HepG2 (cell line): ENCODE measurements around the gene MTRFR. TPM values are rescaled to one million over a fixed set of nuclear protein-coding genes. Genes with fewer than 3 reads are reported as not detected.

Source experiments
- ARID3A ChIP-seq: IDR thresholded peaks from 2 replicates; pipeline ENCODE4 v1.6.1; 2012; ENCODE audit warnings: low read depth, low read length, improper control_type of control experiment
- DBP ChIP-seq: sonication (generic); formaldehyde crosslinking; IDR thresholded peaks from 2 replicates; pipeline ENCODE4 v1.4.0; 2020; ENCODE audit warnings: missing genetic modification reagents; ENCODE audit errors: not compliant biosample characterization
- EHMT2 ChIP-seq: fragments of 200-600 bp; sonication (generic); IDR thresholded peaks from 2 replicates; pipeline ENCODE4 v1.7.0; 2017; ENCODE audit warnings: antibody characterized with exemption, low read depth, low read length, borderline replicate concordance
- KDM1A ChIP-seq: IDR thresholded peaks from 2 replicates; pipeline ENCODE4 v1.6.1; 2016; ENCODE audit warnings: missing compliant biosample characterization
- PITX1 ChIP-seq: sonication (generic); formaldehyde crosslinking; IDR thresholded peaks from 2 replicates; pipeline ENCODE4 v1.5.1; 2020; ENCODE audit warnings: mild to moderate bottlenecking, missing genetic modification reagents
- POLR2G ChIP-seq: fragments of 200-400 bp; formaldehyde crosslinking; IDR thresholded peaks from 2 replicates; pipeline ENCODE4 v1.6.1; 2018; ENCODE audit warnings: mild to moderate bottlenecking, low read depth, low read length, moderate library complexity
- PPARG ChIP-seq: conservative IDR thresholded peaks from 2 replicates; pipeline ENCODE4 v1.6.1; 2016; ENCODE audit warnings: missing biosample characterization, missing genetic modification reagents
- RARA ChIP-seq: IDR thresholded peaks from 2 replicates; pipeline ENCODE4 v1.6.1; 2016; ENCODE audit warnings: missing genetic modification reagents, missing compliant biosample characterization
- TBX3 ChIP-seq: fragments of 450-650 bp; IDR thresholded peaks from 2 replicates; pipeline ENCODE4 v1.6.1; 2017; ENCODE audit warnings: antibody characterized with exemption, mild to moderate bottlenecking, inconsistent platforms, borderline replicate concordance
- ZBTB7B ChIP-seq: sonication (generic); formaldehyde crosslinking; IDR thresholded peaks from 2 replicates; pipeline ENCODE4 v1.4.0; 2020; ENCODE audit warnings: missing genetic modification reagents
- ZFP62 ChIP-seq: sonication (generic); formaldehyde crosslinking; IDR thresholded peaks from 2 replicates; pipeline ENCODE4 v1.4.0; 2020; ENCODE audit warnings: missing genetic modification reagents
- ZMAT3 ChIP-seq: sonication (generic); formaldehyde crosslinking; conservative IDR thresholded peaks from 2 replicates; pipeline ENCODE4 v1.7.0; 2021; ENCODE audit warnings: missing genetic modification reagents
- ZNF142 ChIP-seq: sonication (generic); formaldehyde crosslinking; IDR thresholded peaks from 2 replicates; pipeline ENCODE4 v1.4.0; 2020; ENCODE audit warnings: missing genetic modification reagents
- ZNF24 ChIP-seq: fragments of 450-650 bp; IDR thresholded peaks from 2 replicates; pipeline ENCODE4 v1.6.1; 2017; ENCODE audit warnings: antibody characterized with exemption, mild to moderate bottlenecking
- ZNF3 ChIP-seq: IDR thresholded peaks from 2 replicates; pipeline ENCODE4 v1.7.0; 2017; ENCODE audit warnings: inconsistent platforms
- ZNF383 ChIP-seq: sonication (generic); formaldehyde crosslinking; IDR thresholded peaks from 2 replicates; pipeline ENCODE4 v1.4.0; 2020; ENCODE audit warnings: missing genetic modification reagents, mild to moderate bottlenecking, borderline replicate concordance
- ZNF496 ChIP-seq: sonication (generic); formaldehyde crosslinking; IDR thresholded peaks from 2 replicates; pipeline ENCODE4 v1.8.1; 2023; ENCODE audit warnings: mild to moderate bottlenecking, moderate library complexity, missing genetic modification reagents; ENCODE audit not compliant: insufficient replicate concordance
- ZNF503 ChIP-seq: sonication (generic); formaldehyde crosslinking; IDR thresholded peaks from 2 replicates; pipeline ENCODE4 v1.4.0; 2020; ENCODE audit warnings: missing genetic modification reagents
- ZNF614 ChIP-seq: IDR thresholded peaks from 2 replicates; pipeline ENCODE4 v1.6.1; 2018; ENCODE audit warnings: missing biosample characterization, missing genetic modification reagents, inconsistent platforms, borderline replicate concordance
- ZSCAN30 ChIP-seq: sonication (generic); formaldehyde crosslinking; IDR thresholded peaks from 2 replicates; pipeline ENCODE4 v1.5.0; 2020; ENCODE audit warnings: mild to moderate bottlenecking, missing genetic modification reagents
- ZSCAN9 ChIP-seq: IDR thresholded peaks from 2 replicates; pipeline ENCODE4 v1.6.1; 2016; ENCODE audit warnings: borderline replicate concordance
- polyA plus RNA-seq, 8 experiments: library from polyadenylated mRNA; depleted of rRNA in 3 of 8; stranded (reverse) in 7 of 8; unstranded in 1 of 8; fragments of >200 nt; fragmentation: Illumina TruSeq in 4 of 8; extraction: Trizol in 4 of 8; gene quantifications; 2 replicates each; pipeline versions ENCODE4 v1.2.1 to v1.2.3, GENCODE V29; 2011 to 2016; ENCODE audit warnings: low read depth in 4 of 8, missing spikeins in 1 of 8, mixed read lengths in 1 of 8; ENCODE audit not compliant: insufficient read depth in 1 of 8
- total RNA-seq, 5 experiments: library from RNA; depleted of rRNA; stranded (reverse); fragments of >200 nt; fragmentation: Illumina TruSeq; extraction: Trizol; gene quantifications; 2 replicates each; pipeline ENCODE4 v1.2.3, GENCODE V29; 2016; ENCODE audit warnings: low read depth in 1 of 5

MTRFR gene
- total and polyA plus RNA-seq, 2 of the 13 experiments (the other 11 are each of a cell fraction or from before 2014, with no cell fraction given): 7.1 to 9.9 TPM

GRCh38 chr12:123293178-123293760 lies 60.0 kb downstream of the MTRFR start (continued):
- no peak for TF ChIP-seq ZNF503
- TF ChIP-seq EHMT2: no peak
- no peak; the same call in 1 of the 2 replicates for TF ChIP-seq ZSCAN9
- TF ChIP-seq PPARG (CRISPR knock-in tag): no peak
- 0 out of 2 replicates have a peak, but pooled peaks have one; percentile 62 for TF ChIP-seq ZBTB7B (CRISPR knock-in tag)
- no peak for TF ChIP-seq TBX3
- TF ChIP-seq KDM1A: peak; percentile 71; the same call in 1 of the 2 replicates
- no peak for TF ChIP-seq ZNF3 (CRISPR knock-in tag)
- TF ChIP-seq ZNF142 (CRISPR knock-in tag): no peak
- TF ChIP-seq ZSCAN30: no peak
- no peak for TF ChIP-seq RARA
- no peak for TF ChIP-seq POLR2G
- peak; percentile 88 for TF ChIP-seq PITX1 (CRISPR knock-in tag)
- 0 out of 2 replicates have a peak, but pooled peaks have one; percentile 36 for TF ChIP-seq ZNF24
- no peak for TF ChIP-seq ZFP62 (CRISPR knock-in tag)
- TF ChIP-seq ZNF496: no peak
- no peak for TF ChIP-seq ARID3A
- no peak for TF ChIP-seq ZMAT3 (CRISPR knock-in tag)
- no peak for TF ChIP-seq ZNF614 (CRISPR knock-in tag)
- TF ChIP-seq ZNF383: 0 out of 2 replicates have a peak, but pooled peaks have one; percentile 68
- TF ChIP-seq DBP (CRISPR knock-in tag): no peak
